ENCODE measurements around the gene SETD5. TPM values are rescaled to one million over a fixed set of nuclear protein-coding genes. Genes with fewer than 3 reads are reported as not detected.

Gene SETD5
- total RNA-seq, 1 donor from 2014 or later: 167 TPM

DNA sequence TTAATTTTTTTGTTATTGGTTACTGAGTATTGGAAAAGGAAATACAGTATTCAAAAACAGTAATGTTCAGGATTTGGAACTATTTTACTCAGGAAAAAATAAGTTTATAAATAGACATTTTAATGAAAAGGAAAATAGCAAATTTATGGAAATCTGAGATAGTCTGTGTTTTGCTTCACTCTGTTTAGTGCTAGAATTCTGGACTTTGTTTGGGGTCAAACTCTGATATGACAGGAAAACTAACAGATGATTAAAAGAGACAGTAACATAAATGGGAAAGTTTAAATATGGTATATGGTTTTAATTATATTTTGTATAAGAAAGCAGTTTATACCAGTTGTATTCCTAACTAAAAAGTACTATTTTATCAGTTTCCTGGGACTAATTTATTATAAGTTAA, 17.4 kb downstream of the SETD5 start:
- DNase-seq (ENCODE audit: low read depth) (no peak), FAIRE-seq (no peak)
- no peaks in the 10 kb centered on the region for H3K9me3 ChIP-seq (ENCODE audit: insufficient read depth, low read depth, low read length)
- peaks cover 5% of the 10 kb centered on the region for H3K36me3 Mint-ChIP-seq (ENCODE audit: low read depth, unreplicated experiment)
- no peaks in the 10 kb centered on the region for H3K27me3 Mint-ChIP-seq (ENCODE audit: low read depth, unreplicated experiment)
- no peak overlapping the region for H3K27ac Mint-ChIP-seq (ENCODE audit: unreplicated experiment)
- no peak overlapping the region for H3K4me3 ChIP-seq (ENCODE audit: insufficient read depth, low read depth, low read length)
- H3K79me2 ChIP-seq (ENCODE audit: insufficient read depth, low read length): peaks cover 99% of the 10 kb centered on the region
- H3K9ac ChIP-seq (ENCODE audit: low read length): no peak overlapping the region
- peaks cover under 1% of the 10 kb centered on the region for H3K4me1 ChIP-seq (ENCODE audit: insufficient read depth, low read length)
- H3K4me2 ChIP-seq (ENCODE audit: low read length): no peak overlapping the region
- H2AFZ ChIP-seq (ENCODE audit: low read depth, low read length): no peak overlapping the region
- peaks cover 93% of the 10 kb centered on the region for H4K20me1 ChIP-seq (ENCODE audit: insufficient read depth, low read length)
- H3K9me3 Mint-ChIP-seq (ENCODE audit: unreplicated experiment): no peaks in the 10 kb centered on the region
- H3K36me3 ChIP-seq (ENCODE audit: insufficient read depth, low read length): peaks cover 5% of the 10 kb centered on the region
- H3K27me3 ChIP-seq (ENCODE audit: insufficient read depth, low read length): no peaks in the 10 kb centered on the region
- no peak overlapping the region for H3K27ac ChIP-seq (ENCODE audit: low read depth, low read length)
- TF ChIP-seq EZH2 (IDR thresholded peaks at IDR 0.05; ENCODE audit: insufficient read depth, low read length) (no peak), CTCF (IDR thresholded peaks at IDR 0.05; ENCODE audit: insufficient read depth, low read depth, low read length) (no peak)
- peaks cover 7% of the 10 kb centered on the region for H3K4me1 Mint-ChIP-seq (ENCODE audit: low read depth, unreplicated experiment)
- no peak overlapping the region for H3K4me3 Mint-ChIP-seq (ENCODE audit: unreplicated experiment)

DNA sequence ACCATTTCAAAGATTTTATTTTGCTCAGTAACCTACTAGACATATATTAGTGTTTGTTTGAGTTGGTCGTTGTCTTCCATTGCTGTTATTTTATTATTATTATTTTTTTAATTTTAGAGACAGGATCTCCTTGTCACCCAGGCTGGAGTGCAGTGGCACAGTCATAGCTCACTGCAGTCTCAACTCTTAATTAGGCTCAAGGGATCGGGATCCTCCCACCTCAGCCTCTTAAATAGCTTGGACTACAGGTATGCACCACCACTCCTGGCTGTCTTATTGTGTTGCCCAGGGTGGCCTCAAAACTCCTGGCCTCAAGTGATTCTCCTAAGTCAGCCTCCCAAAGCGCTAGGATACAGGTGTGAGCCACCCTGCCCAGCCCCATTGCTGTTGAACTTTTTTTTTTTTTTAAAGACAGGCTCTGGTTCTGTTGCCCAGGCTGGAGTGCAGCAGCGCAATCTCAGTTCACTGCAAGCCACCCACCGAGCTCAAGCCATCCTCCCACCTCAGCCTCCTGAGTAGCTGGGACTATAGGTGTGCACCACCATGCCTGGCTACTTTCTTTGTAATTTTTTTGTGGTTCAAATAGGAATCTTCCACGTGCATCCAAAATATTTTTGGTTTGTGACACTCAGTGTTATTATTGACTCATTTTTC, 18.2 kb downstream of the SETD5 start:
- Mint-ChIP-seq H3K36me3 (ENCODE audit: low read depth, unreplicated experiment) (peaks cover 5% of the 10 kb centered on the region), H3K9me3 (ENCODE audit: unreplicated experiment) (no peaks in the 10 kb centered on the region), H3K27me3 (ENCODE audit: low read depth, unreplicated experiment) (no peaks in the 10 kb centered on the region), H3K4me3 (ENCODE audit: unreplicated experiment) (no peak overlapping the region), H3K27ac (ENCODE audit: unreplicated experiment) (no peak overlapping the region), H3K4me1 (ENCODE audit: low read depth, unreplicated experiment) (peaks cover 13% of the 10 kb centered on the region)
- Histone ChIP-seq H3K79me2 (ENCODE audit: insufficient read depth, low read length) (peaks cover 99% of the 10 kb centered on the region), H3K27me3 (ENCODE audit: insufficient read depth, low read length) (no peaks in the 10 kb centered on the region), H2AFZ (ENCODE audit: low read depth, low read length) (no peak overlapping the region), H3K4me3 (ENCODE audit: insufficient read depth, low read depth, low read length) (no peak overlapping the region), H4K20me1 (ENCODE audit: insufficient read depth, low read length) (peaks cover 93% of the 10 kb centered on the region), H3K4me2 (ENCODE audit: low read length) (no peak overlapping the region), H3K9ac (ENCODE audit: low read length) (no peak overlapping the region), H3K4me1 (ENCODE audit: insufficient read depth, low read length) (peaks cover 6% of the 10 kb centered on the region), H3K36me3 (ENCODE audit: insufficient read depth, low read length) (peaks cover 5% of the 10 kb centered on the region), H3K27ac (ENCODE audit: low read depth, low read length) (no peak overlapping the region), H3K9me3 (ENCODE audit: insufficient read depth, low read depth, low read length) (no peaks in the 10 kb centered on the region)
- DNase-seq (ENCODE audit: low read depth) (no peak), FAIRE-seq (no peak)
- TF ChIP-seq CTCF (IDR thresholded peaks at IDR 0.05; ENCODE audit: insufficient read depth, low read depth, low read length): no peak
- TF ChIP-seq EZH2 (IDR thresholded peaks at IDR 0.05; ENCODE audit: insufficient read depth, low read length): no peak

DNA sequence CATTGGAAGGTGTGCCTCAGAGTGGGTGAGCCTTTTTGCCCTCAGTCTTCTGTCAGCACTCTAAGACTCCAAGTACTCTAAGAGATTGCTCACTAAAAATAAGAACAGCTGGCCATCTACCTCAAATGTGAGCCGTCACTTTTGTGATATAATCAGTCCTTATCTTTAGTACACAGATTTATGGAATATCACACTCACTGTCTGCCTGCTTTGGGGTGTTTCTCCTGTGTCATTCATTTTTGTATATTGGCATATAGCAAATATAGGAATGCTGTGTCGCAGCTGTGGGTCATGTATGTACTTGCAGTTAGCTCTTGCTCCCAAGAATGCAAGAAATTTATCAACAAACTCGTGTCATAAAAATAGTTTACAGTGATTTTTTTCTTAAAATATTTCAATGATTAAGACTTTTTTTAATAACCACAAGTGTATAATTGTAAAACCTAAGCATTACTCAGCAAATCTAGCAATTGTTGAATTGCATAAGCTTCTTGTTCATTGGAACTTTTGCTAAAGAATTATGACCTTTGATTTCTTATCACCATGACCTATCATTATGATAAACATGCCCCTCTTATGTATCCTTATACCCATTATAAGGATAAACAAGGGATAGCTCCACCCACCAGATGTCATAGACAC, 18.8 kb downstream of the SETD5 start:
- TF ChIP-seq CTCF (IDR thresholded peaks at IDR 0.05; ENCODE audit: insufficient read depth, low read depth, low read length) (no peak), EZH2 (IDR thresholded peaks at IDR 0.05; ENCODE audit: insufficient read depth, low read length) (no peak)

More for the DNA sequence above, 18.8 kb downstream of the SETD5 start:
- Mint-ChIP-seq H3K4me1 (ENCODE audit: low read depth, unreplicated experiment) (peaks cover 18% of the 10 kb centered on the region), H3K9me3 (ENCODE audit: unreplicated experiment) (no peaks in the 10 kb centered on the region), H3K4me3 (ENCODE audit: unreplicated experiment) (no peak overlapping the region), H3K27me3 (ENCODE audit: low read depth, unreplicated experiment) (no peaks in the 10 kb centered on the region), H3K27ac (ENCODE audit: unreplicated experiment) (no peak overlapping the region), H3K36me3 (ENCODE audit: low read depth, unreplicated experiment) (peaks cover 5% of the 10 kb centered on the region)
- Histone ChIP-seq H4K20me1 (ENCODE audit: insufficient read depth, low read length) (peaks cover 93% of the 10 kb centered on the region), H2AFZ (ENCODE audit: low read depth, low read length) (no peak overlapping the region), H3K9me3 (ENCODE audit: insufficient read depth, low read depth, low read length) (no peaks in the 10 kb centered on the region), H3K79me2 (ENCODE audit: insufficient read depth, low read length) (peaks cover 99% of the 10 kb centered on the region), H3K4me2 (ENCODE audit: low read length) (no peak overlapping the region), H3K27me3 (ENCODE audit: insufficient read depth, low read length) (no peaks in the 10 kb centered on the region), H3K9ac (ENCODE audit: low read length) (no peak overlapping the region), H3K4me1 (ENCODE audit: insufficient read depth, low read length) (peaks cover 6% of the 10 kb centered on the region), H3K36me3 (ENCODE audit: insufficient read depth, low read length) (peaks cover 5% of the 10 kb centered on the region), H3K27ac (ENCODE audit: low read depth, low read length) (peak overlapping the region; percentile 32), H3K4me3 (ENCODE audit: insufficient read depth, low read depth, low read length) (no peak overlapping the region)
- no peak for FAIRE-seq
- peak; percentile 10 for DNase-seq (ENCODE audit: low read depth)

All from astrocyte (in vitro differentiated cells and primary cell).